ENCODE data around the gene NYAP1.
A peak's percentile ranks its signal among the peaks of the same experiment; 100 is the strongest.

Gene NYAP1

GRCh38 chr7:100476903-100477870 is 6.5 kb upstream of the NYAP1 start:
- peak overlapping the region; percentile 91 for H3K4me3 ChIP-seq (ENCODE audit: low read depth, low read length)
- H3K27me3 ChIP-seq, result no peaks in the 10 kb centered on the region
- H3K9me3 ChIP-seq, result no peaks in the 10 kb centered on the region
- H3K4me1 ChIP-seq, result peaks cover 4% of the 10 kb centered on the region
- DNase-seq, result peak; percentile 51
- peak; percentile 16; the same call in 1 of the 2 replicates for TF ChIP-seq CTCF (IDR thresholded peaks at IDR 0.05; ENCODE audit: low read depth, low read length)
- peaks cover 13% of the 10 kb centered on the region for H3K36me3 ChIP-seq

GRCh38 chr7:100477871-100478267 is 5.9 kb upstream of the NYAP1 start:
- peaks cover 13% of the 10 kb centered on the region for H3K36me3 ChIP-seq
- no peaks in the 10 kb centered on the region for H3K27me3 ChIP-seq
- no peak for DNase-seq
- H3K4me3 ChIP-seq (ENCODE audit: low read depth, low read length), result peak overlapping the region; percentile 91
- no peak for TF ChIP-seq CTCF (IDR thresholded peaks at IDR 0.05; ENCODE audit: low read depth, low read length)
- H3K9me3 ChIP-seq, result no peaks in the 10 kb centered on the region
- peaks cover 3% of the 10 kb centered on the region for H3K4me1 ChIP-seq

GRCh38 chr7:100478958-100479660 is 4.6 kb upstream of the NYAP1 start, which contains the start of gene TSC22D4:
Gene TSC22D4, minus strand, starts transcription at chr7:100479214. Its CDS starts 1,176 bp downstream, at chr7:100478038.
- H3K4me1 ChIP-seq, result peaks cover 3% of the 10 kb centered on the region; the same call in 1 of the 2 replicates
- H3K4me3 ChIP-seq (ENCODE audit: low read depth, low read length), result peak within 1 kb of the TSS; percentile 91
- peaks cover 9% of the 10 kb centered on the region for H3K36me3 ChIP-seq
- no peaks in the 10 kb centered on the region for H3K27me3 ChIP-seq
- H3K9me3 ChIP-seq, result no peaks in the 10 kb centered on the region
- peak; percentile 97 for DNase-seq
- TF ChIP-seq CTCF (IDR thresholded peaks at IDR 0.05; ENCODE audit: low read depth, low read length), result no peak

GRCh38 chr7:100481466-100481865 is 2.3 kb upstream of the NYAP1 start:
- DNase-seq, result no peak
- H3K4me1 ChIP-seq, result peaks cover 17% of the 10 kb centered on the region
- no peak for TF ChIP-seq CTCF (IDR thresholded peaks at IDR 0.05; ENCODE audit: low read depth, low read length)
- H3K9me3 ChIP-seq, result no peaks in the 10 kb centered on the region
- H3K36me3 ChIP-seq, result peaks cover 7% of the 10 kb centered on the region
- no peak overlapping the region for H3K4me3 ChIP-seq (ENCODE audit: low read depth, low read length)
- no peaks in the 10 kb centered on the region for H3K27me3 ChIP-seq

GRCh38 chr7:100482728-100483089 is 1.0 kb upstream of the NYAP1 start:
- no peak for TF ChIP-seq CTCF (IDR thresholded peaks at IDR 0.05; ENCODE audit: low read depth, low read length)
- H3K36me3 ChIP-seq, result no peaks in the 10 kb centered on the region
- H3K9me3 ChIP-seq, result no peaks in the 10 kb centered on the region
- H3K4me3 ChIP-seq (ENCODE audit: low read depth, low read length), result peak overlapping the region; percentile 57
- DNase-seq, result no peak
- no peaks in the 10 kb centered on the region for H3K27me3 ChIP-seq
- peaks cover 17% of the 10 kb centered on the region for H3K4me1 ChIP-seq
